DND-41 (cell line): ENCODE data around the gene ITGA11.

ENCODE experiments used
- EZH2 ChIP-seq: IDR thresholded peaks from 3 replicates; pipeline ENCODE4 v1.6.1; 2012; ENCODE audit warnings: borderline replicate concordance, low read depth, mild to moderate bottlenecking, moderate library complexity, low read length, inconsistent platforms; ENCODE audit not compliant: severe bottlenecking
- TF ChIP-seq, protein P1 (sequence below): IDR thresholded peaks from 2 replicates; pipeline ENCODE4 v1.5.1; 2012; ENCODE audit warnings: borderline replicate concordance, low read length, moderate library complexity, mild to moderate bottlenecking; ENCODE audit not compliant: poor library complexity, severe bottlenecking; ENCODE audit errors: extremely low read depth

DNA sequence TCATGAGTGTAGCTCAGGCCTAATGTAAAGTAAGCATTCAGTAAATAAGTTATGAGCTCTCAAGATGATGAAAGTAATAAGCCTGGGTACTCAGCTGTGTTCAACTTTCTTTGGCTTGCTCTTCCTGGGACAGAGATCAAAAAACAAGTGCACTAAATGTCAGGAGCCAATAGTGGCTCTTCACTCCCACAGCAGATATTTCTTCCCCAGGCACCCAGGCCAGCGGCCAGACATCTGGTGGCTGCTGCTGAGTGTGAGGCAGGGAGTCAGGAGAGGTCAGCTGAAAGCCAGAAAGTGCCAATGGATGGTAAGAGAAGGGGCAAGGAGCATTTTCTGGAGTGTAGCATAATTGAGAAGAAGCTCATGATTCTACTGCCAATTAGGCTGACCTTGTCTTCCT lies 18.2 kb upstream of the ITGA11 start:
- TF ChIP-seq, protein P1, sequence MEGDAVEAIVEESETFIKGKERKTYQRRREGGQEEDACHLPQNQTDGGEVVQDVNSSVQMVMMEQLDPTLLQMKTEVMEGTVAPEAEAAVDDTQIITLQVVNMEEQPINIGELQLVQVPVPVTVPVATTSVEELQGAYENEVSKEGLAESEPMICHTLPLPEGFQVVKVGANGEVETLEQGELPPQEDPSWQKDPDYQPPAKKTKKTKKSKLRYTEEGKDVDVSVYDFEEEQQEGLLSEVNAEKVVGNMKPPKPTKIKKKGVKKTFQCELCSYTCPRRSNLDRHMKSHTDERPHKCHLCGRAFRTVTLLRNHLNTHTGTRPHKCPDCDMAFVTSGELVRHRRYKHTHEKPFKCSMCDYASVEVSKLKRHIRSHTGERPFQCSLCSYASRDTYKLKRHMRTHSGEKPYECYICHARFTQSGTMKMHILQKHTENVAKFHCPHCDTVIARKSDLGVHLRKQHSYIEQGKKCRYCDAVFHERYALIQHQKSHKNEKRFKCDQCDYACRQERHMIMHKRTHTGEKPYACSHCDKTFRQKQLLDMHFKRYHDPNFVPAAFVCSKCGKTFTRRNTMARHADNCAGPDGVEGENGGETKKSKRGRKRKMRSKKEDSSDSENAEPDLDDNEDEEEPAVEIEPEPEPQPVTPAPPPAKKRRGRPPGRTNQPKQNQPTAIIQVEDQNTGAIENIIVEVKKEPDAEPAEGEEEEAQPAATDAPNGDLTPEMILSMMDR, result no peak
- TF ChIP-seq EZH2, result no peak
